ENCODE data around the gene ZFHX3. TPM values are rescaled to one million over a fixed set of nuclear protein-coding genes. Genes with fewer than 3 reads are reported as not detected.

The ZFHX3 gene
- polyA plus RNA-seq, 1 donor (not counting 4 experiments of a cell fraction or from before 2014, with no cell fraction given) = 1.2 TPM

GRCh38 chr16:73002866-73003265 lies 45.1 kb downstream of the ZFHX3 start:
- no peak overlapping the region for H3K9ac ChIP-seq (ENCODE audit: control insufficient read depth, extremely low read depth, insufficient read depth, low read length)
- no peaks in the 10 kb centered on the region for H3K9me1 ChIP-seq (ENCODE audit: control insufficient read depth, extremely low read depth, insufficient read depth, low read length)
- no peak overlapping the region for H3K27ac ChIP-seq (ENCODE audit: control insufficient read depth, insufficient read depth, low read length)
- no peak overlapping the region for H3K4me3 ChIP-seq (ENCODE audit: control insufficient read depth in 2 of 3, extremely low read depth in 1 of 3, insufficient read depth in 2 of 3, low read depth in 1 of 3, low read length in 3 of 3)
- H3K4me1 ChIP-seq (ENCODE audit: control insufficient read depth, extremely low read depth, insufficient read depth, low read length) = peaks cover 14% of the 10 kb centered on the region
- FAIRE-seq (no peak), DNase-seq (ENCODE audit: low read depth, low spot score) (no peak)
- TF ChIP-seq EZH2 (IDR thresholded peaks at IDR 0.05; ENCODE audit: low read length) (no peak), CTCF (optimal IDR thresholded peaks at IDR 0.05 in 1 of 3, IDR thresholded peaks at IDR 0.05 in 1 of 3, conservative IDR thresholded peaks at IDR 0.05 in 1 of 3; ENCODE audit: extremely low read depth in 1 of 3, insufficient read depth in 2 of 3, low read length in 3 of 3) (no peak)
- dilution Hi-C loops (cut with MboI; ENCODE audit: extremely low pct_ligation_motif_present, low sequenced_read_pairs) = no loop called here
- peaks cover 3% of the 10 kb centered on the region for H4K20me1 ChIP-seq (ENCODE audit: control insufficient read depth, extremely low read depth, insufficient read depth, low read length)
- H3K9me3 ChIP-seq (ENCODE audit: control insufficient read depth, low read depth, low read length) = peaks cover 2% of the 10 kb centered on the region
- no peak overlapping the region for H3K4me2 ChIP-seq (ENCODE audit: control insufficient read depth, extremely low read depth, insufficient read depth, low read depth, low read length)
- H3K36me3 ChIP-seq (ENCODE audit: control insufficient read depth in 2 of 2, extremely low read depth in 1 of 2, insufficient read depth in 2 of 2, low read length in 2 of 2) = no peaks in the 10 kb centered on the region
- no peaks in the 10 kb centered on the region for H3K79me2 ChIP-seq (ENCODE audit: control insufficient read depth, insufficient read depth, low read length)
- H2AFZ ChIP-seq (ENCODE audit: control insufficient read depth, low read length) = no peak overlapping the region
- H3K27me3 ChIP-seq (ENCODE audit: control insufficient read depth, extremely low read depth, insufficient read depth, low read length) = no peaks in the 10 kb centered on the region

- no peak overlapping the region for H3K27ac ChIP-seq (ENCODE audit: control insufficient read depth, insufficient read depth, low read length)
- no peaks in the 10 kb centered on the region for H3K79me2 ChIP-seq (ENCODE audit: control insufficient read depth, insufficient read depth, low read length)
- dilution Hi-C loops (cut with MboI; ENCODE audit: extremely low pct_ligation_motif_present, low sequenced_read_pairs) = no loop called here
Measured at GRCh38 chr16:73000907-73001521, 46.9 kb downstream of the ZFHX3 start.

More at GRCh38 chr16:73000907-73001521, 46.9 kb downstream of the ZFHX3 start:
- FAIRE-seq = no peak
- H2AFZ ChIP-seq (ENCODE audit: control insufficient read depth, low read length) = no peak overlapping the region
- no peaks in the 10 kb centered on the region for H3K36me3 ChIP-seq (ENCODE audit: control insufficient read depth in 2 of 2, extremely low read depth in 1 of 2, insufficient read depth in 2 of 2, low read length in 2 of 2)
- no peak for DNase-seq (ENCODE audit: low read depth, low spot score)
- no peaks in the 10 kb centered on the region for H3K9me1 ChIP-seq (ENCODE audit: control insufficient read depth, extremely low read depth, insufficient read depth, low read length)
- H3K4me2 ChIP-seq (ENCODE audit: control insufficient read depth, extremely low read depth, insufficient read depth, low read depth, low read length) = peak overlapping the region; percentile 66
- H4K20me1 ChIP-seq (ENCODE audit: control insufficient read depth, extremely low read depth, insufficient read depth, low read length) = no peaks in the 10 kb centered on the region
- peaks cover 2% of the 10 kb centered on the region for H3K9me3 ChIP-seq (ENCODE audit: control insufficient read depth, low read depth, low read length)
- no peak for TF ChIP-seq EZH2 (IDR thresholded peaks at IDR 0.05; ENCODE audit: low read length)
- TF ChIP-seq CTCF (optimal IDR thresholded peaks at IDR 0.05 in 1 of 3, IDR thresholded peaks at IDR 0.05 in 1 of 3, conservative IDR thresholded peaks at IDR 0.05 in 1 of 3; ENCODE audit: extremely low read depth in 1 of 3, insufficient read depth in 2 of 3, low read length in 3 of 3) = no peak
- H3K4me1 ChIP-seq (ENCODE audit: control insufficient read depth, extremely low read depth, insufficient read depth, low read length) = peaks cover 28% of the 10 kb centered on the region
- H3K9ac ChIP-seq (ENCODE audit: control insufficient read depth, extremely low read depth, insufficient read depth, low read length) = no peak overlapping the region
- H3K4me3 ChIP-seq (ENCODE audit: control insufficient read depth in 2 of 3, extremely low read depth in 1 of 3, insufficient read depth in 2 of 3, low read depth in 1 of 3, low read length in 3 of 3) = no peak overlapping the region
- no peaks in the 10 kb centered on the region for H3K27me3 ChIP-seq (ENCODE audit: control insufficient read depth, extremely low read depth, insufficient read depth, low read length)
